Measurements from ENCODE around the gene SLC13A3. TPM values are rescaled to one million over a fixed set of nuclear protein-coding genes. Genes with fewer than 3 reads are reported as not detected.

The SLC13A3 gene
- total and polyA plus RNA-seq, 2 of the 4 experiments (the other 2 are of a cell fraction): 2.5 to 4.2 TPM

DNA sequence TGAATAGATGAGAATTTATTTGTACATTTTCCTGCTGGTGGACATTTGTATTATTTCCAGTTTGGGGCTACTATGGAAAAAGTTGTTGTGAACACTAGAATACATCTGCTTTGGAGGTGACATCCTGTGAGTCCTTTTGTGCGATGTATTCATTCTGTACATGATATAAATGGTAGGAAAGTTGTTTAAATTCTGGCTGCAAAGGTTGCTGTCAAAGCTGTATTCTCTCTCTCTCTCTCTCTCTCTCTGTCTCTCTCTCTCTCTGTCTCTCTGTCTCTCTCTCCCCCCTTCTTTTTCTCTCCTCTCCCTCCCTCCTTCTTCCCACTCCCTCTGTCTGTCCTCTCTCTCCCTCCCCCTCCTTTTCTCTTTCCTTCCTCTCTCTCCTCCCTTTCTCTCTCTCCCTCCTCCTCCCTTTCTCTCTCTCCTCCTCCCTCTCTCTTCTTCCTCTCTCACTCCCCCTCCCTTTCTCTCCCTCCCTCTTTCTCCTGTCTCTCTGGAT, 25.3 kb downstream of the SLC13A3 start:
- Histone ChIP-seq H4K20me1 (ENCODE audit: insufficient read depth, low read length) (no peaks in the 10 kb centered on the region), H4K8ac (ENCODE audit: low read depth in 2 of 2, low read length in 2 of 2) (no peak overlapping the region)

More for the DNA sequence above, 25.3 kb downstream of the SLC13A3 start:
- no peak overlapping the region for H3K4me3 ChIP-seq (ENCODE audit: insufficient read depth, low read depth, low read length)
- no peak overlapping the region for H3K4me2 ChIP-seq (ENCODE audit: low read depth, low read length)
- no peak overlapping the region for H3K27ac ChIP-seq (ENCODE audit: insufficient read depth, low read length)
- no peak for DNase-seq
- H3K18ac ChIP-seq (ENCODE audit: low read depth, low read length): no peak overlapping the region
- no peak overlapping the region for H4K91ac ChIP-seq (ENCODE audit: insufficient read depth, low read depth, low read length)
- H2AK9ac ChIP-seq (replicated peaks; ENCODE audit: low read depth, low read length, poor library complexity): no peak overlapping the region
- CTCF ChIA-PET: no interaction called here
- ATAC-seq (ENCODE audit: low read depth): no peak
- H3K23ac ChIP-seq (ENCODE audit: low read depth, low read length): no peak overlapping the region
- no peak overlapping the region for H2BK120ac ChIP-seq (ENCODE audit: low read depth, low read length)
- H3K36me3 ChIP-seq (ENCODE audit: control insufficient read depth, insufficient read depth, low read length): no peaks in the 10 kb centered on the region
- no peaks in the 10 kb centered on the region; the same call in 1 of the 2 replicates for H3K27me3 ChIP-seq (ENCODE audit: control insufficient read depth, insufficient read depth, low read length)
- no peaks in the 10 kb centered on the region for H3K9me1 ChIP-seq (ENCODE audit: insufficient read depth, low read length)
- no TSS peak for BruUV-seq (replicated peaks)
- in situ Hi-C loops (cut with MboI; ENCODE audit: low sequenced_read_pairs): no loop called here
- no peak overlapping the region for H2BK5ac ChIP-seq (ENCODE audit: low read depth, low read length, poor library complexity, severe bottlenecking)
- intact Hi-C loops (cut with micrococcal nuclease): no loop called here
- H3K79me1 ChIP-seq (ENCODE audit: low read depth in 1 of 2, low read length in 2 of 2): no peaks in the 10 kb centered on the region
- H3K14ac ChIP-seq (replicated peaks; ENCODE audit: low read depth, low read length): no peak overlapping the region
- no peak overlapping the region for H3K4ac ChIP-seq (ENCODE audit: low read depth, low read length)
- H2BK20ac ChIP-seq (ENCODE audit: low read depth, low read length): no peak overlapping the region
- no peak for TF ChIP-seq MXI1 (IDR thresholded peaks at IDR 0.05; ENCODE audit: borderline replicate concordance, low read depth, low read length)
- TF ChIP-seq CEBPB (IDR thresholded peaks at IDR 0.05; ENCODE audit: low read depth, low read length): no peak
- no peak for TF ChIP-seq RFX5 (IDR thresholded peaks at IDR 0.05; ENCODE audit: low read depth, low read length)
- no peak for TF ChIP-seq MAZ (IDR thresholded peaks at IDR 0.05; ENCODE audit: borderline replicate concordance, low read depth, low read length)
- TF ChIP-seq MAFK (IDR thresholded peaks at IDR 0.05; ENCODE audit: low read depth, low read length): no peak
- TF ChIP-seq, protein P1, sequence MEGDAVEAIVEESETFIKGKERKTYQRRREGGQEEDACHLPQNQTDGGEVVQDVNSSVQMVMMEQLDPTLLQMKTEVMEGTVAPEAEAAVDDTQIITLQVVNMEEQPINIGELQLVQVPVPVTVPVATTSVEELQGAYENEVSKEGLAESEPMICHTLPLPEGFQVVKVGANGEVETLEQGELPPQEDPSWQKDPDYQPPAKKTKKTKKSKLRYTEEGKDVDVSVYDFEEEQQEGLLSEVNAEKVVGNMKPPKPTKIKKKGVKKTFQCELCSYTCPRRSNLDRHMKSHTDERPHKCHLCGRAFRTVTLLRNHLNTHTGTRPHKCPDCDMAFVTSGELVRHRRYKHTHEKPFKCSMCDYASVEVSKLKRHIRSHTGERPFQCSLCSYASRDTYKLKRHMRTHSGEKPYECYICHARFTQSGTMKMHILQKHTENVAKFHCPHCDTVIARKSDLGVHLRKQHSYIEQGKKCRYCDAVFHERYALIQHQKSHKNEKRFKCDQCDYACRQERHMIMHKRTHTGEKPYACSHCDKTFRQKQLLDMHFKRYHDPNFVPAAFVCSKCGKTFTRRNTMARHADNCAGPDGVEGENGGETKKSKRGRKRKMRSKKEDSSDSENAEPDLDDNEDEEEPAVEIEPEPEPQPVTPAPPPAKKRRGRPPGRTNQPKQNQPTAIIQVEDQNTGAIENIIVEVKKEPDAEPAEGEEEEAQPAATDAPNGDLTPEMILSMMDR (conservative IDR thresholded peaks at IDR 0.05; ENCODE audit: low read depth, low read length): no peak
- no peak for TF ChIP-seq FOS (IDR thresholded peaks at IDR 0.05; ENCODE audit: low read depth, low read length)
- TF ChIP-seq, protein P2, sequence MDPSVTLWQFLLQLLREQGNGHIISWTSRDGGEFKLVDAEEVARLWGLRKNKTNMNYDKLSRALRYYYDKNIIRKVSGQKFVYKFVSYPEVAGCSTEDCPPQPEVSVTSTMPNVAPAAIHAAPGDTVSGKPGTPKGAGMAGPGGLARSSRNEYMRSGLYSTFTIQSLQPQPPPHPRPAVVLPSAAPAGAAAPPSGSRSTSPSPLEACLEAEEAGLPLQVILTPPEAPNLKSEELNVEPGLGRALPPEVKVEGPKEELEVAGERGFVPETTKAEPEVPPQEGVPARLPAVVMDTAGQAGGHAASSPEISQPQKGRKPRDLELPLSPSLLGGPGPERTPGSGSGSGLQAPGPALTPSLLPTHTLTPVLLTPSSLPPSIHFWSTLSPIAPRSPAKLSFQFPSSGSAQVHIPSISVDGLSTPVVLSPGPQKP (IDR thresholded peaks at IDR 0.05; ENCODE audit: borderline replicate concordance, low read depth, low read length): no peak
- TF ChIP-seq, protein P3, sequence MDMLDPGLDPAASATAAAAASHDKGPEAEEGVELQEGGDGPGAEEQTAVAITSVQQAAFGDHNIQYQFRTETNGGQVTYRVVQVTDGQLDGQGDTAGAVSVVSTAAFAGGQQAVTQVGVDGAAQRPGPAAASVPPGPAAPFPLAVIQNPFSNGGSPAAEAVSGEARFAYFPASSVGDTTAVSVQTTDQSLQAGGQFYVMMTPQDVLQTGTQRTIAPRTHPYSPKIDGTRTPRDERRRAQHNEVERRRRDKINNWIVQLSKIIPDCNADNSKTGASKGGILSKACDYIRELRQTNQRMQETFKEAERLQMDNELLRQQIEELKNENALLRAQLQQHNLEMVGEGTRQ (IDR thresholded peaks at IDR 0.05; ENCODE audit: low read depth, low read length): no peak
- H2AFZ ChIP-seq (replicated peaks; ENCODE audit: low read length, poor library complexity): no peak overlapping the region
- dilution Hi-C loops (cut with HindIII; ENCODE audit: low sequenced_read_pairs, unreplicated experiment): no loop called here
- H3K9me3 ChIP-seq (ENCODE audit: control insufficient read depth, insufficient read depth, low read length): peaks cover 5% of the 10 kb centered on the region; the same call in 1 of the 2 replicates
- no peak overlapping the region for H4K5ac ChIP-seq (ENCODE audit: low read depth, low read length)
- peaks cover 2% of the 10 kb centered on the region; the same call in 1 of the 2 replicates for H3K4me1 ChIP-seq (ENCODE audit: control insufficient read depth, insufficient read depth, low read length)
- POLR2A ChIA-PET (ENCODE audit: unreplicated experiment): no interaction called here
- no peak overlapping the region for H3K56ac ChIP-seq (ENCODE audit: extremely low read depth, insufficient read depth, low read length)
- no CpG with 5 or more reads among the region's 1 CpG for WGBS, 2 experiments (ENCODE audit: extremely low coverage in 2 of 2, insufficient read length in 1 of 2)
- no peak overlapping the region for H3K9ac ChIP-seq (ENCODE audit: low read depth, low read length)
- no peak overlapping the region for H2AK5ac ChIP-seq (ENCODE audit: low read depth, low read length)
- no peak overlapping the region for H2BK15ac ChIP-seq (ENCODE audit: low read depth, low read length)
